ENCODE data around the gene DENND1B. TPM values are rescaled to one million over a fixed set of nuclear protein-coding genes. Genes with fewer than 3 reads are reported as not detected.
"Not testable (repeated sequence)": the region's sequence is repeated elsewhere in the genome, so short reads cannot be mapped to it uniquely, and the experiment has no call there.

The DENND1B gene
- total and polyA plus RNA-seq, 4 experiments from 2014 or later, result 12.5 to 26.3 (median 22.5) TPM

- Mint-ChIP-seq H3K36me3 (peaks cover 0 to 14% of the 10 kb centered on the region in 2 donors), H3K4me1 (peaks cover 0 to 2% (median under 1%) of the 10 kb centered on the region in 4 donors), H3K9me3 (no peaks in the 10 kb centered on the region), H3K27ac (no peak overlapping the region), H3K27me3 (no peaks in the 10 kb centered on the region), H3K4me3 (no peak overlapping the region)
- ChIA-PET CTCF (ENCODE audit: partially characterized antibody) (interaction anchor here (0.8 to 2.6 kb wide), 7 partner anchors 10 to 946 kb away, joined by 3 to 15 read pairs (median 6); no protein-coding TSS in a partner anchor), POLR2A (ENCODE audit: partially characterized antibody) (no interaction called here)
- H3K4me3 ChIP-seq (ENCODE audit: low read length in 2 of 2), result no peak overlapping the region
- peak in 1 of 5 donors; percentile 5 for DNase-seq
- H3K36me3 ChIP-seq (ENCODE audit: insufficient read depth, low read length), result no peaks in the 10 kb centered on the region
- intact Hi-C loops (cut with micrococcal nuclease), result loop anchor here (5.0 to 10.0 kb wide), 2 partner anchors 118 to 335 kb away; no protein-coding TSS in a partner anchor
- H3K27ac ChIP-seq (ENCODE audit: low read depth, low read length), result no peak overlapping the region
- H3K9me3 ChIP-seq (ENCODE audit: control insufficient read depth in 1 of 2, low read length in 2 of 2), result no peaks in the 10 kb centered on the region
- H3K4me1 ChIP-seq (ENCODE audit: insufficient read depth, low read length), result no peaks in the 10 kb centered on the region
- no peaks in the 10 kb centered on the region for H3K27me3 ChIP-seq (ENCODE audit: insufficient read depth, low read length)
Measured at GRCh38 chr1:197519741-197520334, 255.4 kb downstream of the DENND1B start.

- ChIA-PET POLR2A (ENCODE audit: partially characterized antibody) (no interaction called here), CTCF (ENCODE audit: partially characterized antibody) (interaction anchor here (1.2 kb wide), 1 partner anchor 948 kb away, joined by 4 read pairs; no protein-coding TSS in a partner anchor)
- no peaks in the 10 kb centered on the region for H3K9me3 ChIP-seq (ENCODE audit: control insufficient read depth in 1 of 2, low read length in 2 of 2)
- Mint-ChIP-seq H3K27me3 (no peaks in the 10 kb centered on the region), H3K36me3 (peaks cover 18 to 50% of the 10 kb centered on the region in 2 donors), H3K27ac (no peak overlapping the region), H3K4me3 (no peak overlapping the region), H3K9me3 (no peaks in the 10 kb centered on the region), H3K4me1 (peaks cover 0 to 1% (median 0%) of the 10 kb centered on the region in 4 donors)
- peaks cover 4% of the 10 kb centered on the region for H3K36me3 ChIP-seq (ENCODE audit: insufficient read depth, low read length)
- H3K4me1 ChIP-seq (ENCODE audit: insufficient read depth, low read length), result no peaks in the 10 kb centered on the region
- intact Hi-C loops (cut with micrococcal nuclease), result no loop called here
- H3K27me3 ChIP-seq (ENCODE audit: insufficient read depth, low read length), result no peaks in the 10 kb centered on the region
- no peak for DNase-seq
- H3K4me3 ChIP-seq (ENCODE audit: low read length in 2 of 2), result no peak overlapping the region
- H3K27ac ChIP-seq (ENCODE audit: low read depth, low read length), result no peak overlapping the region
Measured at GRCh38 chr1:197515421-197515820, 259.9 kb downstream of the DENND1B start.

GRCh38 chr1:197510691-197511378 is 264.4 kb downstream of the DENND1B start:
- ChIA-PET CTCF (ENCODE audit: partially characterized antibody) (no interaction called here), POLR2A (ENCODE audit: partially characterized antibody) (no interaction called here)
- Mint-ChIP-seq H3K27ac (no peak overlapping the region), H3K4me1 (peaks cover 0 to 1% (median 0%) of the 10 kb centered on the region in 4 donors), H3K4me3 (peak overlapping the region in 1 of 8 donors; percentile 23), H3K27me3 (no peaks in the 10 kb centered on the region), H3K36me3 (peaks cover 29 to 38% of the 10 kb centered on the region in 2 donors), H3K9me3 (no peaks in the 10 kb centered on the region)
- H3K9me3 ChIP-seq (ENCODE audit: control insufficient read depth in 1 of 2, low read length in 2 of 2), result no peaks in the 10 kb centered on the region
- H3K36me3 ChIP-seq (ENCODE audit: insufficient read depth, low read length), result peaks cover 5% of the 10 kb centered on the region
- H3K27ac ChIP-seq (ENCODE audit: low read depth, low read length), result no peak overlapping the region
- no peak overlapping the region for H3K4me3 ChIP-seq (ENCODE audit: low read length in 2 of 2)
- DNase-seq, result no peak
- no peaks in the 10 kb centered on the region for H3K4me1 ChIP-seq (ENCODE audit: insufficient read depth, low read length)
- H3K27me3 ChIP-seq (ENCODE audit: insufficient read depth, low read length), result no peaks in the 10 kb centered on the region
- intact Hi-C loops (cut with micrococcal nuclease), result no loop called here

- no peaks in the 10 kb centered on the region for H3K4me1 Mint-ChIP-seq
- H3K27ac Mint-ChIP-seq, result no peak overlapping the region
- H3K4me3 Mint-ChIP-seq, result no peak overlapping the region
- peaks cover 0 to 2% (median 0%) of the 10 kb centered on the region in 8 donors for H3K9me3 Mint-ChIP-seq
- DNase-seq, result no peak
- peaks cover 0 to 4% of the 10 kb centered on the region in 2 donors for H3K27me3 Mint-ChIP-seq
- no peaks in the 10 kb centered on the region for H3K36me3 Mint-ChIP-seq
- intact Hi-C loops (cut with micrococcal nuclease), result no loop called here
- POLR2A ChIA-PET (ENCODE audit: partially characterized antibody), result no interaction called here
- H3K27me3 ChIP-seq (ENCODE audit: insufficient read depth, low read length), result no peaks in the 10 kb centered on the region
- H3K4me1 ChIP-seq (ENCODE audit: insufficient read depth, low read length), result no peaks in the 10 kb centered on the region
- no peaks in the 10 kb centered on the region for H3K36me3 ChIP-seq (ENCODE audit: insufficient read depth, low read length)
- H3K9me3 ChIP-seq (ENCODE audit: control insufficient read depth in 1 of 2, low read length in 2 of 2), result no peaks in the 10 kb centered on the region
- H3K27ac ChIP-seq (ENCODE audit: low read depth, low read length), result no peak overlapping the region
- CTCF ChIA-PET (ENCODE audit: partially characterized antibody), result no interaction called here
- no peak overlapping the region for H3K4me3 ChIP-seq (ENCODE audit: low read length in 2 of 2)
Measured at GRCh38 chr1:197496722-197497121, 278.6 kb downstream of the DENND1B start.

GRCh38 chr1:197491505-197491904 is 283.8 kb downstream of the DENND1B start:
- POLR2A ChIA-PET (ENCODE audit: partially characterized antibody); H3K36me3 ChIP-seq (ENCODE audit: insufficient read depth, low read length); H3K4me1 Mint-ChIP-seq; H3K4me3 ChIP-seq (ENCODE audit: low read length in 2 of 2); intact Hi-C loops (cut with micrococcal nuclease); H3K27ac Mint-ChIP-seq; H3K4me3 Mint-ChIP-seq; H3K4me1 ChIP-seq (ENCODE audit: insufficient read depth, low read length); H3K27ac ChIP-seq (ENCODE audit: low read depth, low read length); H3K27me3 ChIP-seq (ENCODE audit: insufficient read depth, low read length); DNase-seq; H3K9me3 ChIP-seq (ENCODE audit: control insufficient read depth in 1 of 2, low read length in 2 of 2); H3K9me3 Mint-ChIP-seq; H3K36me3 Mint-ChIP-seq; CTCF ChIA-PET (ENCODE audit: partially characterized antibody): not testable (repeated sequence)
- H3K27me3 Mint-ChIP-seq, result peaks cover 7 to 14% of the 10 kb centered on the region in 2 donors

- ChIA-PET POLR2A (ENCODE audit: partially characterized antibody) (no interaction called here), CTCF (ENCODE audit: partially characterized antibody) (no interaction called here)
- peaks cover 0 to 6% (median 0%) of the 10 kb centered on the region in 8 donors for H3K9me3 Mint-ChIP-seq
- peaks cover 8 to 10% of the 10 kb centered on the region in 2 donors for H3K27me3 Mint-ChIP-seq
- no peaks in the 10 kb centered on the region for H3K4me1 ChIP-seq (ENCODE audit: insufficient read depth, low read length)
- H3K4me1 Mint-ChIP-seq, result peaks cover under 1 to 2% (median under 1%) of the 10 kb centered on the region in 4 donors
- H3K4me3 ChIP-seq (ENCODE audit: low read length in 2 of 2), result no peak overlapping the region
- H3K36me3 Mint-ChIP-seq, result no peaks in the 10 kb centered on the region
- peak in 1 of 5 donors; percentile 33 for DNase-seq
- H3K27ac ChIP-seq (ENCODE audit: low read depth, low read length), result no peak overlapping the region
- no peak overlapping the region for H3K4me3 Mint-ChIP-seq
- intact Hi-C loops (cut with micrococcal nuclease), result no loop called here
- H3K9me3 ChIP-seq (ENCODE audit: control insufficient read depth in 1 of 2, low read length in 2 of 2), result no peaks in the 10 kb centered on the region
- H3K27me3 ChIP-seq (ENCODE audit: insufficient read depth, low read length), result no peaks in the 10 kb centered on the region
- H3K27ac Mint-ChIP-seq, result no peak overlapping the region
- no peaks in the 10 kb centered on the region for H3K36me3 ChIP-seq (ENCODE audit: insufficient read depth, low read length)
Measured at GRCh38 chr1:197486946-197487345, 288.3 kb downstream of the DENND1B start.

GRCh38 chr1:197485790-197486189 is 289.5 kb downstream of the DENND1B start:
- peaks cover 8% of the 10 kb centered on the region in 2 donors for H3K27me3 Mint-ChIP-seq
- no peak overlapping the region for H3K4me3 Mint-ChIP-seq
- ChIA-PET POLR2A (ENCODE audit: partially characterized antibody) (no interaction called here), CTCF (ENCODE audit: partially characterized antibody) (interaction anchor here (0.6 kb wide), 1 partner anchor 378 kb away, joined by 3 read pairs; no protein-coding TSS in a partner anchor)
- intact Hi-C loops (cut with micrococcal nuclease), result no loop called here
- Histone ChIP-seq H3K36me3 (ENCODE audit: insufficient read depth, low read length) (no peaks in the 10 kb centered on the region), H3K9me3 (ENCODE audit: control insufficient read depth in 1 of 2, low read length in 2 of 2) (no peaks in the 10 kb centered on the region), H3K4me1 (ENCODE audit: insufficient read depth, low read length) (peaks cover 10% of the 10 kb centered on the region), H3K27me3 (ENCODE audit: insufficient read depth, low read length) (no peaks in the 10 kb centered on the region), H3K4me3 (ENCODE audit: low read length in 2 of 2) (no peak overlapping the region), H3K27ac (ENCODE audit: low read depth, low read length) (no peak overlapping the region)
- H3K36me3 Mint-ChIP-seq, result no peaks in the 10 kb centered on the region
- H3K27ac Mint-ChIP-seq, result no peak overlapping the region
- peaks cover 0 to 5% (median 0%) of the 10 kb centered on the region in 8 donors for H3K9me3 Mint-ChIP-seq
- peaks cover 8 to 13% (median 12%) of the 10 kb centered on the region in 4 donors for H3K4me1 Mint-ChIP-seq
- no peak for DNase-seq
